GM06990 (cell line): ENCODE data around the gene DIPK1C.

Source experiments
- DNase-seq: peaks from one replicate; pipeline ENCODE4 v3.0.0-alpha.2; 2011; ENCODE audit not compliant: insufficient read length; ENCODE audit errors: extremely low read depth
- H3K27me3 ChIP-seq: replicated peaks from 2 replicates; pipeline ENCODE4 v1.6.0; 2011; ENCODE audit warnings: low read length; ENCODE audit not compliant: control insufficient read depth, insufficient read depth
- H3K36me3 ChIP-seq: 2 replicates; pipeline ENCODE4 v1.5.1; 2011; ENCODE audit warnings: low read length; ENCODE audit not compliant: control insufficient read depth, insufficient read depth
- H3K4me3 ChIP-seq: replicated peaks from 2 replicates; pipeline ENCODE4 v1.5.1; 2011; ENCODE audit warnings: low read depth, mild to moderate bottlenecking, control low read depth, low read length
- TF ChIP-seq, protein P1 (sequence below): IDR thresholded peaks from 2 replicates; pipeline ENCODE4 v1.5.1; 2011; ENCODE audit warnings: low read length, control low read depth, mild to moderate bottlenecking, inconsistent platforms; ENCODE audit not compliant: insufficient read depth, poor library complexity, severe bottlenecking

DIPK1C gene

DNA sequence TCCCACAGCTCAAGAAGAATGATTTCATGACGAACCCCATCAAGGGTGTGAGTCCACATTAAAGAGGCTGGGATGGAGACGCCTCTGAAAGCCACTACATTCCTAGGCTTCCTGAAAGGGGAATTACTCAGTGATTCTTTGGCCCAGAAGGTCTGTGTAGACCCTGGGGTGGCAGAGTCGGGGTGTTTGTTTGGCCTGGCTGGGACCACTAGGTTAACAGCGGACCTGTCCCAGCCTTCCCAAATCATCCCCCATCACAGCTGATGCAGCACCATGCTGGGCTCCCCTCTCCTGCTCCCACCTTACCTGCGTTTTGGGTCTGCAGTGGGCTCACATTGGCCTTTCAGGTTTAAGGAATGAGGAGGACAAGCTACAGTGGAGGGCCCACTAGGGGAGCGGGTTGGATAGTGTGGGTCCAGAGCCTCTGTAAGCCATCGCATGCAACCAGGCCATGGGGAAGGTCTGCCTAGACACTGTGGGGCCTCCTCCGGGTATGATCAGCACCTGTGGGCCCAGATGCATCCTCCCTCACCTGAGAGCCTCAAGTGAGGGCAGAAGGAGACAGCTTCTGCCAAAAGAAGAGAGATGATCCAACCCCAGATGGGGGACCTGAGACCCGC lies 16.2 kb downstream of the DIPK1C start:
- Histone ChIP-seq H3K4me3 (no peak overlapping the region), H3K27me3 (no peaks in the 10 kb centered on the region; the same call in 1 of the 2 replicates), H3K36me3 (no peaks in the 10 kb centered on the region)
- TF ChIP-seq, protein P1, sequence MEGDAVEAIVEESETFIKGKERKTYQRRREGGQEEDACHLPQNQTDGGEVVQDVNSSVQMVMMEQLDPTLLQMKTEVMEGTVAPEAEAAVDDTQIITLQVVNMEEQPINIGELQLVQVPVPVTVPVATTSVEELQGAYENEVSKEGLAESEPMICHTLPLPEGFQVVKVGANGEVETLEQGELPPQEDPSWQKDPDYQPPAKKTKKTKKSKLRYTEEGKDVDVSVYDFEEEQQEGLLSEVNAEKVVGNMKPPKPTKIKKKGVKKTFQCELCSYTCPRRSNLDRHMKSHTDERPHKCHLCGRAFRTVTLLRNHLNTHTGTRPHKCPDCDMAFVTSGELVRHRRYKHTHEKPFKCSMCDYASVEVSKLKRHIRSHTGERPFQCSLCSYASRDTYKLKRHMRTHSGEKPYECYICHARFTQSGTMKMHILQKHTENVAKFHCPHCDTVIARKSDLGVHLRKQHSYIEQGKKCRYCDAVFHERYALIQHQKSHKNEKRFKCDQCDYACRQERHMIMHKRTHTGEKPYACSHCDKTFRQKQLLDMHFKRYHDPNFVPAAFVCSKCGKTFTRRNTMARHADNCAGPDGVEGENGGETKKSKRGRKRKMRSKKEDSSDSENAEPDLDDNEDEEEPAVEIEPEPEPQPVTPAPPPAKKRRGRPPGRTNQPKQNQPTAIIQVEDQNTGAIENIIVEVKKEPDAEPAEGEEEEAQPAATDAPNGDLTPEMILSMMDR, result no peak
- DNase-seq, result no peak

DNA sequence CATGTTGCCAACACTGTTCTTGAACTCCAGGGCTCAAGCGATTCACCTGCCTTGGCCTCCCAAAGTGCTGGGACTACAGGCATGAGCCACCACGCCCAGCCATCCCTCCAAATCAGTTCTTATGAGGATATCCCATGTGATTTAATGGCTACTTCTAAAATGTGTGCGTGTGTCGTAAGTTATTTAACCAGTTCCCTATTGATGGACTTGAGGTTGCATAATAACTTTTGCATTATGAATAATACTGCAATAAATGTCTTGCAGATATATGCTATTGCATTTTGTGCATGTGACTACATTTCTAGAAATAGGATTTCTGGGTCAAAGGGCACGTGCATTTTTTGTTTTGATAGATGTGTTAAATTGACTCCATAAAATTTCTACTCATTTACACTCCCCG lies 19.0 kb downstream of the DIPK1C start:
- TF ChIP-seq, protein P1, result no peak
- H3K27me3 ChIP-seq, result no peaks in the 10 kb centered on the region; the same call in 1 of the 2 replicates
- DNase-seq, result no peak
- H3K4me3 ChIP-seq, result no peak overlapping the region
- H3K36me3 ChIP-seq, result no peaks in the 10 kb centered on the region

DNA sequence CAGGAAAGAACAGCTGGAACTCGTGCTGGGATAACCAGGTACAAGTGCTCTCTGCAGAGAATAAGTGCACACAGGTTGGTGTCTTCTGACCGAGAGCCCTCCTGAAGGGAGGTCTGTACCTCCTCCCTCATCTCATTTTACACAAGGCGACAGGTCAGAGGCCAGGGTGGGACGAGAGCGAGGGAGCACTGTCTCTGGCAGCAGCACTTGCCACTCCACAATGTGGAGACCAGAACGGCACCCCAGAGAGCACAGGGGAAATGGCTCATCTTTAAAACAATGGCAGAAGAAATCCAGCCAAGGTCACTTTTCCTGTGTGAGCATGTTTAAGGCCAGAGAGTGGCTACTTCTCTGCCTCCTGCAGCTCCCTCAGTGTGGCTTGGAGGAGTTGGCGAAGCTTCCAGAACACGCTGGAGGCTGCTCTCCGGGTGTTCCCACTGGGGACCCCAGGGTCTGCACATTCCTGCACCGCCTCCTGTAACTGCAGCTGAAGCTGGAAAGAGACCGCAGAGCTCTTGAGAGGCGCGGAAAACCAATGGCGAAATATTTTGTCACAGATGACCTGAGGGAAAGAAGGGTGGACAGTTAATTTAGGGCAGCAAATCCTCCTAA lies 20.8 kb downstream of the DIPK1C start:
- no peak for DNase-seq
- Histone ChIP-seq H3K36me3 (no peaks in the 10 kb centered on the region), H3K27me3 (no peaks in the 10 kb centered on the region), H3K4me3 (no peak overlapping the region)
- TF ChIP-seq, protein P1, result no peak

DNA sequence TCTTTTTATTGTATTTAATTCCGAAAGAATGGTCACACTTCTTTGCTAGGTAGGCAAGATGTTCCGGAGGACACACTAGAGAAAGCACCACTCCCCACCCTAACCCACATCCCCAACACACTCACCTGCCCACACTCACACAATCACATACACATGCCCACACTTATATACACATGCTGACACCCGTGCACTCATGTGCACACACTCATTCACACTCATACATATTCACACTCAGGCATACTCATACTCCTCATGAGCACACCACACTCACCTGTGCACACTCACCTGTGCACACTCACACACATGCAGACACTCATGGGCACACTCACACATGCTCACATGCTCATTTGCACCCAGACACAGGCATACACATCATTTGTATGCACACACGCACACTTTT lies 21.4 kb downstream of the DIPK1C start:
- H3K27me3 ChIP-seq, result no peaks in the 10 kb centered on the region
- no peak for DNase-seq
- no peak overlapping the region for H3K4me3 ChIP-seq
- H3K36me3 ChIP-seq, result no peaks in the 10 kb centered on the region
- TF ChIP-seq, protein P1, result no peak

DNA sequence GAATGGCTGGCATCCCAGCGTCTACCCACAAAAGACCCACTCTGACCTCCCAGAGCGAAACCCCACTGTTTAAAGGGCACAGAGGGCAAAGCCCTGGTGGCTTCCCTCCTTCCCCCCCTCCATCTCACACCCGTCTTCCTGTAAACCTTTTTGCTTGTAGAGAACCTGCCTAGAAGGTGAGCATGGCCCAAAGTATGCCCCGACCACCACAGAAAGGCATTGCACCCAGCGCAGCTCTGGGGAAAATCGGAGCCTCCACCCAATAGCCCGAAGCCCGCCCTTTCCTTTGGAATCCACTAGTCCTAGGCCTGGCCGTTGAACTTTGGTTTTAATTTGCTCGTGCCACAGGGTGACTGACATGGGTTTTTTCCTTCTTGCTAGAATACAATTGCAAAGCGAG lies 22.6 kb downstream of the DIPK1C start:
- Histone ChIP-seq H3K36me3 (no peaks in the 10 kb centered on the region), H3K27me3 (no peaks in the 10 kb centered on the region), H3K4me3 (no peak overlapping the region)
- TF ChIP-seq, protein P1, result no peak
- DNase-seq, result no peak
